ENCODE results near the gene DOCK3. TPM values are rescaled to one million over a fixed set of nuclear protein-coding genes. Genes with fewer than 3 reads are reported as not detected.

The DOCK3 gene
- polyA plus RNA-seq, 4 donors: 0.13 to 0.34 TPM; not detected in 2

- Histone ChIP-seq H3K27ac (ENCODE audit: low read depth in 1 of 3, low read length in 2 of 3) (no peak overlapping the region), H3K4me3 (ENCODE audit: low read depth in 1 of 3, low read length in 3 of 3) (no peak overlapping the region), H3K4me1 (ENCODE audit: control insufficient read depth in 3 of 3, insufficient read depth in 2 of 3, low read depth in 1 of 3, low read length in 2 of 3) (no peaks in the 10 kb centered on the region), H3K27me3 (ENCODE audit: control insufficient read depth in 3 of 3, insufficient read depth in 3 of 3, low read length in 3 of 3) (no peaks in the 10 kb centered on the region), H3K36me3 (ENCODE audit: control insufficient read depth in 3 of 3, insufficient read depth in 2 of 3, low read depth in 1 of 3, low read length in 3 of 3) (no peaks in the 10 kb centered on the region), H3K9me3 (ENCODE audit: control insufficient read depth in 2 of 2, insufficient read depth in 1 of 2, low read depth in 1 of 2, low read length in 1 of 2) (no peaks in the 10 kb centered on the region)
- no peak for FAIRE-seq
- WGBS, 3 donors: 76 to 84% (median 79%) methylated on average over 7 to 9 of the region's 9 CpGs
- DNase-seq: no peak
These were observed 308.0 kb downstream of the DOCK3 start for GRCh38 chr3:50982540-50983325.

GRCh38 chr3:50983887-50984286, 309.2 kb downstream of the DOCK3 start:
- no peak overlapping the region for H3K27ac ChIP-seq (ENCODE audit: low read depth in 1 of 3, low read length in 2 of 3)
- no peaks in the 10 kb centered on the region for H3K27me3 ChIP-seq (ENCODE audit: control insufficient read depth in 3 of 3, insufficient read depth in 3 of 3, low read length in 3 of 3)
- 88 to 92% (median 91%) methylated on average over 5 of the region's 5 CpGs for WGBS, 3 donors
- no peak for FAIRE-seq
- no peak overlapping the region for H3K4me3 ChIP-seq (ENCODE audit: low read depth in 1 of 3, low read length in 3 of 3)
- no peaks in the 10 kb centered on the region for H3K36me3 ChIP-seq (ENCODE audit: control insufficient read depth in 3 of 3, insufficient read depth in 2 of 3, low read depth in 1 of 3, low read length in 3 of 3)
- no peak for DNase-seq
- H3K9me3 ChIP-seq (ENCODE audit: control insufficient read depth in 2 of 2, insufficient read depth in 1 of 2, low read depth in 1 of 2, low read length in 1 of 2): no peaks in the 10 kb centered on the region
- H3K4me1 ChIP-seq (ENCODE audit: control insufficient read depth in 3 of 3, insufficient read depth in 2 of 3, low read depth in 1 of 3, low read length in 2 of 3): no peaks in the 10 kb centered on the region

GRCh38 chr3:50985893-50986292, 311.2 kb downstream of the DOCK3 start:
- H3K36me3 ChIP-seq (ENCODE audit: control insufficient read depth in 3 of 3, insufficient read depth in 2 of 3, low read depth in 1 of 3, low read length in 3 of 3): no peaks in the 10 kb centered on the region
- DNase-seq: peak in 1 of 2 donors; percentile 65
- no peak overlapping the region for H3K4me3 ChIP-seq (ENCODE audit: low read depth in 1 of 3, low read length in 3 of 3)
- no peaks in the 10 kb centered on the region for H3K27me3 ChIP-seq (ENCODE audit: control insufficient read depth in 3 of 3, insufficient read depth in 3 of 3, low read length in 3 of 3)
- WGBS, 3 donors: 10 to 46% (median 16%) methylated on average over 1 of the region's 1 CpG
- no peak overlapping the region for H3K27ac ChIP-seq (ENCODE audit: low read depth in 1 of 3, low read length in 2 of 3)
- no peaks in the 10 kb centered on the region for H3K9me3 ChIP-seq (ENCODE audit: control insufficient read depth in 2 of 2, insufficient read depth in 1 of 2, low read depth in 1 of 2, low read length in 1 of 2)
- H3K4me1 ChIP-seq (ENCODE audit: control insufficient read depth in 3 of 3, insufficient read depth in 2 of 3, low read depth in 1 of 3, low read length in 2 of 3): no peaks in the 10 kb centered on the region
- peak; percentile 15 for FAIRE-seq

- WGBS, 3 donors: 53 to 76% (median 70%) methylated on average over 2 of the region's 2 CpGs
- no peaks in the 10 kb centered on the region for H3K9me3 ChIP-seq (ENCODE audit: control insufficient read depth in 2 of 2, insufficient read depth in 1 of 2, low read depth in 1 of 2, low read length in 1 of 2)
- H3K27me3 ChIP-seq (ENCODE audit: control insufficient read depth in 3 of 3, insufficient read depth in 3 of 3, low read length in 3 of 3): no peaks in the 10 kb centered on the region
- no peaks in the 10 kb centered on the region for H3K36me3 ChIP-seq (ENCODE audit: control insufficient read depth in 3 of 3, insufficient read depth in 2 of 3, low read depth in 1 of 3, low read length in 3 of 3)
- FAIRE-seq (no peak), DNase-seq (no peak)
- H3K4me1 ChIP-seq (ENCODE audit: control insufficient read depth in 3 of 3, insufficient read depth in 2 of 3, low read depth in 1 of 3, low read length in 2 of 3): no peaks in the 10 kb centered on the region
- no peak overlapping the region for H3K4me3 ChIP-seq (ENCODE audit: low read depth in 1 of 3, low read length in 3 of 3)
- no peak overlapping the region for H3K27ac ChIP-seq (ENCODE audit: low read depth in 1 of 3, low read length in 2 of 3)
These were observed 312.0 kb downstream of the DOCK3 start for GRCh38 chr3:50986726-50987125.

- Histone ChIP-seq H3K4me3 (ENCODE audit: low read depth in 1 of 3, low read length in 3 of 3) (no peak overlapping the region), H3K27me3 (ENCODE audit: control insufficient read depth in 3 of 3, insufficient read depth in 3 of 3, low read length in 3 of 3) (no peaks in the 10 kb centered on the region), H3K27ac (ENCODE audit: low read depth in 1 of 3, low read length in 2 of 3) (no peak overlapping the region), H3K9me3 (ENCODE audit: control insufficient read depth in 2 of 2, insufficient read depth in 1 of 2, low read depth in 1 of 2, low read length in 1 of 2) (no peaks in the 10 kb centered on the region), H3K36me3 (ENCODE audit: control insufficient read depth in 3 of 3, insufficient read depth in 2 of 3, low read depth in 1 of 3, low read length in 3 of 3) (no peaks in the 10 kb centered on the region), H3K4me1 (ENCODE audit: control insufficient read depth in 3 of 3, insufficient read depth in 2 of 3, low read depth in 1 of 3, low read length in 2 of 3) (no peaks in the 10 kb centered on the region)
- WGBS, 3 donors: 21 to 60% (median 32%) methylated on average over 1 of the region's 1 CpG
- FAIRE-seq (no peak), DNase-seq (no peak)
These were observed 319.8 kb downstream of the DOCK3 start for GRCh38 chr3:50994537-50994936.

- DNase-seq: no peak
- H3K4me1 ChIP-seq (ENCODE audit: control insufficient read depth in 3 of 3, insufficient read depth in 2 of 3, low read depth in 1 of 3, low read length in 2 of 3): no peaks in the 10 kb centered on the region
- WGBS, 3 donors: 53 to 90% (median 68%) methylated on average over 1 of the region's 1 CpG
- no peak for FAIRE-seq
- no peaks in the 10 kb centered on the region for H3K36me3 ChIP-seq (ENCODE audit: control insufficient read depth in 3 of 3, insufficient read depth in 2 of 3, low read depth in 1 of 3, low read length in 3 of 3)
- no peak overlapping the region for H3K4me3 ChIP-seq (ENCODE audit: low read depth in 1 of 3, low read length in 3 of 3)
- H3K9me3 ChIP-seq (ENCODE audit: control insufficient read depth in 2 of 2, insufficient read depth in 1 of 2, low read depth in 1 of 2, low read length in 1 of 2): no peaks in the 10 kb centered on the region
- no peak overlapping the region for H3K27ac ChIP-seq (ENCODE audit: low read depth in 1 of 3, low read length in 2 of 3)
- H3K27me3 ChIP-seq (ENCODE audit: control insufficient read depth in 3 of 3, insufficient read depth in 3 of 3, low read length in 3 of 3): no peaks in the 10 kb centered on the region
These were observed 320.5 kb downstream of the DOCK3 start for GRCh38 chr3:50995085-50995824.

GRCh38 chr3:51002495-51002894, 327.8 kb downstream of the DOCK3 start:
- Histone ChIP-seq H3K4me3 (ENCODE audit: low read depth in 1 of 3, low read length in 3 of 3) (no peak overlapping the region), H3K4me1 (ENCODE audit: control insufficient read depth in 3 of 3, insufficient read depth in 2 of 3, low read depth in 1 of 3, low read length in 2 of 3) (no peaks in the 10 kb centered on the region), H3K9me3 (ENCODE audit: control insufficient read depth in 2 of 2, insufficient read depth in 1 of 2, low read depth in 1 of 2, low read length in 1 of 2) (no peaks in the 10 kb centered on the region), H3K36me3 (ENCODE audit: control insufficient read depth in 3 of 3, insufficient read depth in 2 of 3, low read depth in 1 of 3, low read length in 3 of 3) (no peaks in the 10 kb centered on the region), H3K27ac (ENCODE audit: low read depth in 1 of 3, low read length in 2 of 3) (no peak overlapping the region), H3K27me3 (ENCODE audit: control insufficient read depth in 3 of 3, insufficient read depth in 3 of 3, low read length in 3 of 3) (no peaks in the 10 kb centered on the region)
- no peak for DNase-seq
- no peak for FAIRE-seq

DNA sequence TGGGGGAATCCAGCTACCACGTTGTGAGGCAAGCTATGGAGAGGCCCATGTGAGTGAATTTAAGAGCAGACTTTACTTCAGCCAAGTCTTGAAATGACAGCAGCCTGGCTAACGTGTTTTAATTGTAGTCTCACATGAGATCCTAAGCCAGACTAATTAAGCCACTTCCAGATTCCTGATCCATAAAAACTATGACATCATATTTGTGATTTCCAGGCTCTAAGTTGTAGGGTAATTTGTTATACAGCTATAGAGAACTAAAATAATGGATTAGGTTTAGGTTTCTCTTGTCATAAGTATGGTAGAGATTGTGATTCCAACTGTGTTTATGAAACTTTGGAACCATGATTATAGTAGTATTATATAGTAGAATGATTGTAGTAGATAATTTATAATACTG, 329.5 kb downstream of the DOCK3 start:
- no peaks in the 10 kb centered on the region for H3K27me3 ChIP-seq (ENCODE audit: control insufficient read depth in 3 of 3, insufficient read depth in 3 of 3, low read length in 3 of 3)
- DNase-seq: no peak
- H3K4me1 ChIP-seq (ENCODE audit: control insufficient read depth in 3 of 3, insufficient read depth in 2 of 3, low read depth in 1 of 3, low read length in 2 of 3): no peaks in the 10 kb centered on the region
- H3K4me3 ChIP-seq (ENCODE audit: low read depth in 1 of 3, low read length in 3 of 3): no peak overlapping the region
- FAIRE-seq: no peak
- H3K36me3 ChIP-seq (ENCODE audit: control insufficient read depth in 3 of 3, insufficient read depth in 2 of 3, low read depth in 1 of 3, low read length in 3 of 3): no peaks in the 10 kb centered on the region
- no peak overlapping the region for H3K27ac ChIP-seq (ENCODE audit: low read depth in 1 of 3, low read length in 2 of 3)
- 34 to 47% (median 44%) methylated on average over 2 of the region's 2 CpGs for WGBS, 3 donors
- no peaks in the 10 kb centered on the region for H3K9me3 ChIP-seq (ENCODE audit: control insufficient read depth in 2 of 2, insufficient read depth in 1 of 2, low read depth in 1 of 2, low read length in 1 of 2)

Data from small intestine (tissue), 7 donors.